Measurements from ENCODE around the gene EMILIN2.

EMILIN2 gene

DNA sequence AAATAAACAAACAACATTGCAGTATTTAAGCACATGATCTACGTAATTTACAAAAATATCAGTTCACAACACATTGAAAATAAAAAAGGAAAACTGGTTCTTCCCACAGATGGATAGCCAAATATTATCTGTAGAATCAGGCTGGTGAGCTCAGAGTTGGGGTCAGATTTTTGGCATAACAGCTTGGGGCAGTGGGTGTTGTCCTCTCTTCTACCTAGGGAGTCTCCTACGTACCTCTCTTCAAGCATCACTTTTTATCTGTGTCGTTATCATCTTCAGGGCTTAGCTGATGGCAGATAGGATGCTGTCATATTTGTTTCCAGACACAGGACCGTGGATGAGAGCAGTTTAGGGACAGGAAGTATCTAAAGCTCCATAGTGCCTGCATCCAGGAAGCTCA lies 46.2 kb downstream of the EMILIN2 start:
- peaks cover under 1% of the 10 kb centered on the region for H3K4me1 ChIP-seq (ENCODE audit: control insufficient read depth, low read length)
- H3K9me3 ChIP-seq (ENCODE audit: control insufficient read depth, insufficient read depth, low read length): no peaks in the 10 kb centered on the region
- no peaks in the 10 kb centered on the region for H3K36me3 ChIP-seq (ENCODE audit: control insufficient read depth, low read length)
- H3K79me2 ChIP-seq (ENCODE audit: control insufficient read depth, low read length): no peaks in the 10 kb centered on the region
- no peaks in the 10 kb centered on the region for H3K9me2 ChIP-seq (replicated peaks; ENCODE audit: control insufficient read depth, low read length)
- H3F3A ChIP-seq (ENCODE audit: control insufficient read depth, insufficient read depth): no peaks in the 10 kb centered on the region
- no peaks in the 10 kb centered on the region for H4K20me1 ChIP-seq (ENCODE audit: control insufficient read depth, insufficient read depth, low read depth, low read length)
- peaks cover 5% of the 10 kb centered on the region for H3K27me3 ChIP-seq (ENCODE audit: control insufficient read depth, low read length)
- H3K27ac ChIP-seq (ENCODE audit: low read depth, low read length): no peak overlapping the region
- no peak overlapping the region for H3K4me2 ChIP-seq (ENCODE audit: low read length)
- H3K4me3 ChIP-seq (ENCODE audit: low read length): no peak overlapping the region
- TF ChIP-seq EZH2phosphoT487 (IDR thresholded peaks at IDR 0.05; ENCODE audit: borderline replicate concordance, low read length): no peak
- TF ChIP-seq, protein P1, sequence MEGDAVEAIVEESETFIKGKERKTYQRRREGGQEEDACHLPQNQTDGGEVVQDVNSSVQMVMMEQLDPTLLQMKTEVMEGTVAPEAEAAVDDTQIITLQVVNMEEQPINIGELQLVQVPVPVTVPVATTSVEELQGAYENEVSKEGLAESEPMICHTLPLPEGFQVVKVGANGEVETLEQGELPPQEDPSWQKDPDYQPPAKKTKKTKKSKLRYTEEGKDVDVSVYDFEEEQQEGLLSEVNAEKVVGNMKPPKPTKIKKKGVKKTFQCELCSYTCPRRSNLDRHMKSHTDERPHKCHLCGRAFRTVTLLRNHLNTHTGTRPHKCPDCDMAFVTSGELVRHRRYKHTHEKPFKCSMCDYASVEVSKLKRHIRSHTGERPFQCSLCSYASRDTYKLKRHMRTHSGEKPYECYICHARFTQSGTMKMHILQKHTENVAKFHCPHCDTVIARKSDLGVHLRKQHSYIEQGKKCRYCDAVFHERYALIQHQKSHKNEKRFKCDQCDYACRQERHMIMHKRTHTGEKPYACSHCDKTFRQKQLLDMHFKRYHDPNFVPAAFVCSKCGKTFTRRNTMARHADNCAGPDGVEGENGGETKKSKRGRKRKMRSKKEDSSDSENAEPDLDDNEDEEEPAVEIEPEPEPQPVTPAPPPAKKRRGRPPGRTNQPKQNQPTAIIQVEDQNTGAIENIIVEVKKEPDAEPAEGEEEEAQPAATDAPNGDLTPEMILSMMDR (IDR thresholded peaks at IDR 0.05; ENCODE audit: low read depth, low read length, poor library complexity, severe bottlenecking): no peak

DNA sequence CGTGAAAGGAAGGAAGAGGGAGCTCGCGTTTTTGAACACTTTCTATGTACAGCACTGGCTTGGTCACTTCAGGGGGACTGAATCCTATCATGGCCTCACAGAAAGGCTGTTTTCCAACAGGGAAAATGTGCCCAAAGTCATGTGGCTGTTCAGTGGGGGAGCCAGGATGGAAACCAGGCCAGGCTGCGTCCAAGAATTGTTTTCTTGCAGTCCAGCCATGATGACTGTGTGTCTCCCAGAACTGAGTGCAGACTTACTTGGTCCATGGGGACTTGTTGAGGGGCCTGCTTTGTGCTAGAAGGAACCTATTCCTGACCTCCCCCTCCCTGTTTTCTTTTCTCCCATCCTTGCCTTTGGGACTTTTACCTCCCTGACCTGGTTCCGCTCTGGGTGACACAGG lies 46.9 kb downstream of the EMILIN2 start:
- H4K20me1 ChIP-seq (ENCODE audit: control insufficient read depth, insufficient read depth, low read depth, low read length): no peaks in the 10 kb centered on the region
- H3K9me3 ChIP-seq (ENCODE audit: control insufficient read depth, insufficient read depth, low read length): no peaks in the 10 kb centered on the region
- no peaks in the 10 kb centered on the region for H3K9me2 ChIP-seq (replicated peaks; ENCODE audit: control insufficient read depth, low read length)
- peaks cover 5% of the 10 kb centered on the region for H3K27me3 ChIP-seq (ENCODE audit: control insufficient read depth, low read length)
- peaks cover 7% of the 10 kb centered on the region for H3K4me1 ChIP-seq (ENCODE audit: control insufficient read depth, low read length)
- H3K4me2 ChIP-seq (ENCODE audit: low read length): no peak overlapping the region
- H3F3A ChIP-seq (ENCODE audit: control insufficient read depth, insufficient read depth): no peaks in the 10 kb centered on the region
- no peak overlapping the region for H3K4me3 ChIP-seq (ENCODE audit: low read length)
- no peaks in the 10 kb centered on the region for H3K36me3 ChIP-seq (ENCODE audit: control insufficient read depth, low read length)
- no peak overlapping the region for H3K27ac ChIP-seq (ENCODE audit: low read depth, low read length)
- TF ChIP-seq EZH2phosphoT487 (IDR thresholded peaks at IDR 0.05; ENCODE audit: borderline replicate concordance, low read length): no peak
- TF ChIP-seq, protein P1 (IDR thresholded peaks at IDR 0.05; ENCODE audit: low read depth, low read length, poor library complexity, severe bottlenecking): no peak
- no peaks in the 10 kb centered on the region for H3K79me2 ChIP-seq (ENCODE audit: control insufficient read depth, low read length)

DNA sequence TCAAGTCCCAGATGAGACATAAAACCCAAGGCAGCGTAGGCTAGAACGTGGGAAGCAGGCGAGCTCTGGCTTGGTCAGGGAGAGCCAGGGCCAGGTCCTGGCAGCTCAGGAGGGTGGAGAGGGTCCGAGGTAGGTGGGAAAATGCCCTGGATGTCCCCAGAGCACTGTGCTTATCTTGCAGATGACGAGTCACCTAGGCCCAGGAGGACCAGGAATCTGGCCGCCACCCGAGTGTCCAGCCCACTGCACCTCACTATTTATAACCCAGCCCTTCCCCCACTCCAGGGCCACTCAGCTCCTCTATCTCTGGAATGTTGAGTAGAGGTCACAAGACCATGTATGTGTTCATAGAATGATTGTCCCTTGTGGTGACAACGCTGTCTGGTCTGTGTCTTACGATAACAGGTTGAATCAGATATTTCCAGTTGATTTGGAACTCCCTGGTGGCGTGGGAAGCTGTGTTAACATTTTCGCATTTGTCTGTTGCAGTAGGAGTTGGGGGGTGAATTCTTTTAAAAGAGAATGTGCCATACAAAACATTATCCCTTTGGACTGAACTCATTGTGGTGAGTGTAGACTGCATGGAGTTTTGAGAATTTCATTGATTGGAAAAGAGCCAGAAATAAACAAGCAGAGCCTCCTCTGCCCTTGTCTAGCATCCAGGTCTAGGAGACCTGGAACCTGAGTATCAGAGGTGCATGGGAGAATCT lies 47.5 kb downstream of the EMILIN2 start:
- H3K4me1 ChIP-seq (ENCODE audit: control insufficient read depth, low read length): peaks cover 8% of the 10 kb centered on the region
- no peaks in the 10 kb centered on the region for H3K9me3 ChIP-seq (ENCODE audit: control insufficient read depth, insufficient read depth, low read length)
- no peak overlapping the region for H3K27ac ChIP-seq (ENCODE audit: low read depth, low read length)
- peaks cover 5% of the 10 kb centered on the region for H3K27me3 ChIP-seq (ENCODE audit: control insufficient read depth, low read length)
- no peak for TF ChIP-seq EZH2phosphoT487 (IDR thresholded peaks at IDR 0.05; ENCODE audit: borderline replicate concordance, low read length)
- TF ChIP-seq, protein P1 (IDR thresholded peaks at IDR 0.05; ENCODE audit: low read depth, low read length, poor library complexity, severe bottlenecking): no peak
- no peaks in the 10 kb centered on the region for H4K20me1 ChIP-seq (ENCODE audit: control insufficient read depth, insufficient read depth, low read depth, low read length)
- H3F3A ChIP-seq (ENCODE audit: control insufficient read depth, insufficient read depth): no peaks in the 10 kb centered on the region
- H3K36me3 ChIP-seq (ENCODE audit: control insufficient read depth, low read length): no peaks in the 10 kb centered on the region
- no peak overlapping the region for H3K4me3 ChIP-seq (ENCODE audit: low read length)
- no peak overlapping the region for H3K4me2 ChIP-seq (ENCODE audit: low read length)
- H3K9me2 ChIP-seq (replicated peaks; ENCODE audit: control insufficient read depth, low read length): no peaks in the 10 kb centered on the region
- H3K79me2 ChIP-seq (ENCODE audit: control insufficient read depth, low read length): no peaks in the 10 kb centered on the region
